Urinary bladder (tissue), 4 donors: ENCODE data around the gene GNAI3. TPM values are rescaled to one million over a fixed set of nuclear protein-coding genes. Genes with fewer than 3 reads are reported as not detected.
A peak's percentile ranks its signal among the peaks of the same experiment; 100 is the strongest.

Experiments
- DNase-seq: peaks from one replicate; pipeline ENCODE4 v3.0.0-alpha.2; 2015; ENCODE audit errors: extremely low spot score
- H3K27ac ChIP-seq: one replicate; pipeline ENCODE4 v1.5.1; 2013; ENCODE audit warnings: low read depth, mild to moderate bottlenecking, moderate library complexity
- H3K36me3 ChIP-seq: one replicate; pipeline ENCODE4 v1.6.1; 2013; ENCODE audit warnings: mild to moderate bottlenecking, moderate library complexity; ENCODE audit not compliant: insufficient read depth
- H3K4me1 ChIP-seq: one replicate; pipeline ENCODE4 v1.6.1; 2013; ENCODE audit warnings: mild to moderate bottlenecking, moderate library complexity; ENCODE audit not compliant: insufficient read depth
- H3K4me3 ChIP-seq: one replicate; pipeline ENCODE4 v1.5.1; 2013; ENCODE audit warnings: low read depth, low read length
- WGBS: extraction: QIAGEN DNeasy Blood & Tissue Kit; methylation state at CpG from one replicate; pipeline ENCODE4 v1.1.7; 2013; 5-methylcytosine and 5-hydroxymethylcytosine counted together
- polyA plus RNA-seq: library from polyadenylated mRNA; stranded (reverse); fragments of 200-250 nt; gene quantifications from one replicate; pipeline ENCODE4 v1.2.3, GENCODE V29; 2013
- total RNA-seq: library from RNA; depleted of rRNA; stranded (reverse); fragments of >200 nt; gene quantifications from one replicate; pipeline ENCODE4 v1.2.3, GENCODE V29; 2014
- donor health status: healthy with polysubstance abuse.
- donor health status: healthy.

GNAI3 gene
- total and polyA plus RNA-seq, 2 donors, result 5.1 to 17.4 TPM

DNA sequence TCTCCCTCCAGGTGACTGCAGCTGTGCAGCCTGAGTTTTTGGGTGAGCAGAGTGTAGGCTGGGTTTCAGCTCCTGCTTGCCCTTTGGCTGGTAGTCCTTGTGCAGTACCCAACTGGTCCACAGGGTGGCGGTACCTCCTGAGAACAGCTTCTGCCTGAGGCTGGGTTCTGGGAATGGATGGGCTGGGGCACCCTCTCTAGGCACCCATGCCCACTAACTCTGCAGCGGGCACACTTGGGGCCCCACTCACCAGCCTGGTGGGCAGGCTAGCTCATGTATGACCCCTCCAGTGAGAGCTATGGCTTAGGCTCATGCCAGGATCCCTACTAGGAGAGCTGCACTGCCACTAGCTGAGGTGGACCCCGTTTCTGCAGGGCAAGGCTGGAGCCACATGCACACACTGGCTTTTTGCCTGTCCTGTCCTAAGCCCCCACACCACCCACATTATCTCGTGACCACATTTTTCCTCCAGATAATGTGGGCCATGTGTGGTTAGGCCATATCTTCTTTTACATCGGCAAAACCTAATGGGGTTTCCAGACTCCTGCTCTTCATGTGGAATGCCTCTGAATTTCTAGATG, 92.0 kb downstream of the GNAI3 start:
- DNase-seq, result no peak
- H3K27ac ChIP-seq, result no peak overlapping the region
- no peaks in the 10 kb centered on the region for H3K36me3 ChIP-seq
- H3K4me1 ChIP-seq, result no peaks in the 10 kb centered on the region
- 47% methylated on average over 5 of the region's 5 CpGs for WGBS
- H3K4me3 ChIP-seq, result no peak overlapping the region

DNA sequence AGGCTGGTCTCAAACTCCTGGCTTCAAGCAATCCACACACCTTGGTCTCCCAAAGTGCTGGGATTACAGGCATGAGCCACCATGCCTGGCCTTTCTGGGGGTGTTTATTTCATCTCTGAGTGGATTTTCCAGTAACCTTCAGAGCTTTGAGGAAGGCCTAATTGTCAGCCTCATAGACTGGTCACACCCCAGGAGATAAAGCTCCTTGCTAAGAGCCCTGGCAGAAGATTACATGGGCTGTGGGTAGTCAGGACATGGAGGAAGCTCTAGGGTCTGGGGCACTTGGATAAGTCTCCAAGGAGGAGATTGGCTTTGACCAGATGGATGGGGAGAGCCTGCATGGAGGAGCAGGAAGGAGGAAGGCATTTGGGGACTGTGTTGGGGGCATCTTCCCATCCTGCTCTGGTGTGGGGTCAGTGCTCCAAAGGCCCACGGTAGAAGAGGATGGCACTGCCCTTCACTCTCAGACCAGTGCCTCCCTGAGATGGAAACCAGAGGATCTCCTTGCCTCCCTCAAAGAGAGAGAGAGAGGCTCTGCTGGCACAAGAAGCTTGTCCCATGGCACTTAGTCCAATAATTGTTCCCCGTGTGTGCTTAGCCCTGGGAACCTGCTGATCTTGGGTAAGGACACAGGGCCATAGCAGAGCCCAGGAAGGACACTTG, 92.8 kb downstream of the GNAI3 start:
- 74% methylated on average over 2 of the region's 2 CpGs for WGBS
- H3K4me1 ChIP-seq, result no peaks in the 10 kb centered on the region
- H3K4me3 ChIP-seq, result no peak overlapping the region
- no peak for DNase-seq
- H3K27ac ChIP-seq, result no peak overlapping the region
- H3K36me3 ChIP-seq, result no peaks in the 10 kb centered on the region

DNA sequence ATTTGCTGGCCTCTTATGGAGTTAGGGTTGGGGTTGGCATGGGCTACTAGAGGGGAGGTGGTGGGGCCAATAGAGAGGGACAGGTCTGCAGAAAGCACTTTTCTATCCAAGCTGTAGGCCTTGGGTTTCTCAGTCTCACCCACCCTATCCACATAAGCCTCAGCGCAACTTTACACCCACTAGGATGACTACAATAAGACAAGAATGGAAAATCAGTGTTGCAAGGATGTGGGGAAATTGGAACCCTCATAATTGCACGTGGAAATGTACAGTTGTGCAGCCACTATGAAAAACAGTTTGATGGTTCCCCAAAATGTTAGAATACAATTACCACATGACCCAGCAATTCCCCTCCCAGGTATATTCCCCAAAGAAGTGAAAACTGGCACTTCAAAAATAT, 93.4 kb downstream of the GNAI3 start:
- DNase-seq, result no peak
- H3K27ac ChIP-seq, result no peak overlapping the region
- H3K4me3 ChIP-seq, result no peak overlapping the region
- WGBS, result 87% methylated on average over 2 of the region's 2 CpGs
- H3K36me3 ChIP-seq, result no peaks in the 10 kb centered on the region
- no peaks in the 10 kb centered on the region for H3K4me1 ChIP-seq

GRCh38 chr1:109642626-109643025, 94.2 kb downstream of the GNAI3 start:
- Histone ChIP-seq H3K4me1 (no peaks in the 10 kb centered on the region), H3K36me3 (no peaks in the 10 kb centered on the region), H3K4me3 (no peak overlapping the region), H3K27ac (no peak overlapping the region)
- WGBS, result 82% methylated on average over 3 of the region's 3 CpGs
- no peak for DNase-seq

DNA sequence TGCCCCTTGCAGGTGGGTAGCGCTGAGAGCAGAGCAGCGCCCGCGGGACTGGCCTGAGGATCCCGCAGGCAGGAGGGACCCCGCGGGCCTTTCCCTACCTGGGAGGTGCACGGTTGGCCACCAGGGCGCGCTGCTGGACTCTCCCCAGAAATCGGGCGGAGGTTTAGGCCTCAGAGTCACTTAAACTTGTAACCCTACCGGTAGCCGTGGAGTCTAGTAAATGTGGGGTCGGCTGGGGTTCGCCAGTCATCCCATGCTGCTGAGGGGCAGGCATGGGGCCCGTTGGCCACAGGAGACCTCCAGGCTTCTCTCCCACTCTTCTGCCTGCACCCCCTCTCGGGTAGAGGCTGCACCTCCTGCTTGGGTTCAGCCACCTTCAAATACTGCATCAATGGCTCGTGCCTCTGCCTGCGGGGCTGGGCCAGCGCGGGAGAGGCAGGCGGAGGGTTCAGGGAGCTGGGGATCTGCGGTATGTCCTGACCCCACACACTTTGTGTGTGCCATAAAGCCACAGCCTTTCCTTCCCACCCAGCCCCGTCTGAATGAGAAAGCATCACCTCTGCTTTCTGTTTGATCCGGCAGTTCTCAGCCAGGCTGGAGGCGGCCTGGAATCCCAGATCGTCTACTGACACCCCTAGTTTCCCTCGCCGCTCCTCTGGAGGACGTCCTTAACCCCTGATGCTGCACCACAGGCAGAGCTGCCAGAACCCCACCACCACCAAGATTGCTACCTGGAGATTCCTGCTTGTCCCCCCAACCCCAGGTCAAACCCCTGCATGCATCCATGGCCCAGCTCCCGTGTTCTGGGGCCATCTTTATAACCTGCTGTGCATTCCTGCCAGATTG, 95.2 kb downstream of the GNAI3 start:
- no peaks in the 10 kb centered on the region for H3K36me3 ChIP-seq
- H3K4me1 ChIP-seq, result no peaks in the 10 kb centered on the region
- H3K27ac ChIP-seq, result no peak overlapping the region
- WGBS, result 36% methylated on average over 32 of the region's 32 CpGs
- no peak for DNase-seq
- H3K4me3 ChIP-seq, result no peak overlapping the region

DNA sequence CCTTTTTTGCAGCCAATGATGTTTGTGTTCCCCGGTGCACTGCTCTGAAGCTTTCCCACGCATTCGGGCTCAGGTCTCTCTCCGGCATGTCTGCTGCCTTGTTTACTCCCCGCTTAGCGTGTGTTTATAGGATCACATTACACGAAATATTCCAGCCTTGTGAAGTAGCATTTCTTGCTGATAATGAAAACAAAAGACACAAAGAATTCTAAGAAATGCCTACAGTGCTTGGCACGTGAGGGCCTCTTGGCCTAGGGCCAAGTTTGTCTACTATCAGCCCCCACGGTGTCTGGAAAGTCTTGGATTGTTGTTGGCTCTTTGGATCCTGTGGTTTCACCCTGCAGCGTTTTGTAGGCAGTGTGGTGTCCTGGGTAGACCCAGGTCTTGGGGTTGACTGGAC, 96.3 kb downstream of the GNAI3 start:
- 32% methylated on average over 10 of the region's 10 CpGs for WGBS
- DNase-seq, result no peak
- Histone ChIP-seq H3K36me3 (no peaks in the 10 kb centered on the region), H3K27ac (no peak overlapping the region), H3K4me3 (no peak overlapping the region), H3K4me1 (no peaks in the 10 kb centered on the region)

DNA sequence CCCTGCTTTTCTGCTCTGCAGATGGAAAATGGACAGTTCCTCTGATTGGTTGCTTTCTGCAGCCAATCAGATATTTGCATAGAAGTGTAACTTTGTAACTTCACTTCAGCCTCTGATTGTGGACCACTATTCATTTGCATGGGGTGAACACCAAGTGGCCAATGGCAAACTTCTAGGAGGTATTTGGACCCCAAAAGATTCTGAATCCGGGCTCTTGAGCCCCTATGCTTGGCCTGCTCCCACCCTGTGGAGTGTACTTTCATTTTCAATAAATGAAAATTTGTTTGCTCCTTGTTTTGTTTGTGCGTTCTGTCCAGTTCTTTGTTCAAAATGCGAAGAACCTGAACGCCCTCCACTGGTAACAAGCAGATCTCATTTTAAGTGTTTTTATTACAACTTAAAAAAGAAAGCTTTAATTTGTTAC, 101.1 kb downstream of the GNAI3 start:
- DNase-seq, result no peak
- Histone ChIP-seq H3K4me3 (no peak overlapping the region), H3K4me1 (no peaks in the 10 kb centered on the region), H3K27ac (no peak overlapping the region), H3K36me3 (no peaks in the 10 kb centered on the region)
- 49% methylated on average over 4 of the region's 4 CpGs for WGBS

DNA sequence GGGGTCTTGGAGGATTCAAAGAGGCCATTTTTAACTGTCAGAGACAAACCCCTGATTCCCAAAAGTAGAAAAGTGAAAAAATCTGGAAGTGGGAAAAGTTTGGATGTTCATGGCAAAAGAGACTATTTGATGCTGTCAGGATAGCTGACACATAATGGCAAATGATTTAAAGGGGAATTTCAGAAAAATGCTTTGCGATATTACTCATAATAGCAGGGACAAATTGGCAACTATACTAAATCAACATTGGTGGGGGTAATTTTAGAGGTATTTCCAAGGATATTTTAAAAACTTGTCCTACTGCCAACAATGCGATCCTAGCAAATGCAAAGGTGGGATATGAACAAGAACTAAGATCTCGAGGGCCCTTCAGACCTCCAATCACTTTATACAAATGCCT, 102.2 kb downstream of the GNAI3 start:
- Histone ChIP-seq H3K36me3 (no peaks in the 10 kb centered on the region), H3K27ac (no peak overlapping the region), H3K4me3 (no peak overlapping the region), H3K4me1 (no peaks in the 10 kb centered on the region)
- WGBS, result 90% methylated on average over 3 of the region's 3 CpGs
- no peak for DNase-seq

- DNase-seq, result no peak
- 48% methylated on average over 2 of the region's 2 CpGs for WGBS
- Histone ChIP-seq H3K27ac (no peak overlapping the region), H3K36me3 (no peaks in the 10 kb centered on the region), H3K4me3 (no peak overlapping the region), H3K4me1 (no peaks in the 10 kb centered on the region)
Measured at GRCh38 chr1:109652402-109652801, 104.0 kb downstream of the GNAI3 start.

- Histone ChIP-seq H3K27ac (no peak overlapping the region), H3K4me1 (no peaks in the 10 kb centered on the region), H3K36me3 (no peaks in the 10 kb centered on the region), H3K4me3 (no peak overlapping the region)
- no peak for DNase-seq
- WGBS, result 63% methylated on average over 2 of the region's 2 CpGs
Measured at GRCh38 chr1:109653306-109653705, 104.9 kb downstream of the GNAI3 start.

GRCh38 chr1:109654519-109654918, 106.1 kb downstream of the GNAI3 start:
- WGBS, result 89% methylated on average over 12 of the region's 12 CpGs
- no peak overlapping the region for H3K27ac ChIP-seq

DNA sequence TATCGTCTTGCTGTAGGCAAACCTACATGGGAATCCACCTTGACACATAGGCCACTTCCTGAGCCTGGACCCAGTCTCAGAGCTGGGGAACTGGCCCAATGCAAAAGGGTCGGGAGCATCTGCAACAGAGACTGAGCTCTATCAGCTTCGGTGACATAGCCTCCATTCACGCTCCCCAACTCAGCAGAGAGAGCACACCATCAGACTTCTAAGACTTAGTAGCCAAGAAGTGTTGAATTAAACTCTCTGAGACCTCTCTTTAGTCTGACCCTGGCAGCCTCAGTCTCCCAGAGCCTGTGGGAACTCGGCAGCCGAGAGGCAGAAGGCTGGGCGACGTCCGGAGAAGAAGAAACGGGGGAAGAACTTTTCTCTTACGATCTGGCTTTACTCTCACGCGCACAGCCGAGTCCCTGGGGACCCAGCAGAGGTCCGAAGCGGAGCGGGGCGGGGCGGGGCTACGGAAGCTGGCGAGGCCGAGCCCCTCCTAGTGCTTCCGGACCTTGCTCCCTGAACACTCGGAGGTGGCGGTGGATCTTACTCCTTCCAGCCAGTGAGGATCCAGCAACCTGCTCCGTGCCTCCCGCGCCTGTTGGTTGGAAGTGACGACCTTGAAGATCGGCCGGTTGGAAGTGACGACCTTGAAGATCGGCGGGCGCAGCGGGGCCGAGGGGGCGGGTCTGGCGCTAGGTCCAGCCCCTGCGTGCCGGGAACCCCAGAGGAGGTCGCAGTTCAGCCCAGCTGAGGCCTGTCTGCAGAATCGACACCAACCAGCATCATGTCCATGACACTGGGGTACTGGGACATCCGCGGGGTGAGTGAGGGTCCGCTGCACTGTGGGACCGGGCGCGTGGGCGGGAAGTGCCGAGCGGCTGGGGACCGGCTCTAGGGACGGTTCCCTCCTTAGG, 107.5 kb downstream of the GNAI3 start, which contains the start of gene GSTM4:
Gene GSTM4 (plus strand): TSS at position 485 of the 905 bp plus-strand sequence. CDS start 291 bp downstream, at position 776.
- WGBS, result under 1% methylated on average over 54 of the region's 54 CpGs
- Histone ChIP-seq H3K36me3 (no peaks in the 10 kb centered on the region), H3K4me1 (no peaks in the 10 kb centered on the region), H3K4me3 (peak within 1 kb of the TSS; percentile 49), H3K27ac (peak within 1 kb of the TSS; percentile 73)
- DNase-seq, result no peak

More at GRCh38 chr1:109654519-109654918, 106.1 kb downstream of the GNAI3 start:
- no peak for DNase-seq
- Histone ChIP-seq H3K4me1 (no peaks in the 10 kb centered on the region), H3K4me3 (no peak overlapping the region), H3K36me3 (no peaks in the 10 kb centered on the region)

- Histone ChIP-seq H3K36me3 (no peaks in the 10 kb centered on the region), H3K4me1 (no peaks in the 10 kb centered on the region), H3K4me3 (no peak overlapping the region), H3K27ac (no peak overlapping the region)
- 92% methylated on average over 4 of the region's 4 CpGs for WGBS
- no peak for DNase-seq
Measured at GRCh38 chr1:109657395-109657794, 109.0 kb downstream of the GNAI3 start.
